A204.1 (cell line): ENCODE results near the gene S100P.

Source experiments
- FAIRE-seq: peaks from 2 replicates; lab custom pipeline; 2012; peaks lifted over from hg19 to GRCh38; lab: Jason Lieb, UNC

The S100P gene

DNA sequence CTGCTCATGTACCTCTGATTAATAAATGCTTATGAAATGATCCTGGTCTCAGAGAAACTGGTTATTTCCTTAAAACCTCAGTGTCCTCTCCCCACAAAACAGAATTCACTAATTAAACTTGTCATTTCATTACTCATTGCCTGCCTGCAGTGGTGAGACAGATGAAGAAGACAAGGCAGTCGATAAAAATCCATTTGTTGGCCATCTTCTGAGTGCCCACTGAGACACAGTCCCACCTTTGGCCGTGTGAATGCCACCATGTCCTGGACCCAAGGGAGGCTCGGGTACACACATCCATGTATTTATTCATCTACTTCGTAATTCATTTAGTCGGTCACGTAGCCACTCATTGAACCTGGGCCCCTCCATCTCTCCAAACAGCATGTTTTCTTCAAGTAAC lies 3.5 kb downstream of the S100P start:
- FAIRE-seq: no peak

DNA sequence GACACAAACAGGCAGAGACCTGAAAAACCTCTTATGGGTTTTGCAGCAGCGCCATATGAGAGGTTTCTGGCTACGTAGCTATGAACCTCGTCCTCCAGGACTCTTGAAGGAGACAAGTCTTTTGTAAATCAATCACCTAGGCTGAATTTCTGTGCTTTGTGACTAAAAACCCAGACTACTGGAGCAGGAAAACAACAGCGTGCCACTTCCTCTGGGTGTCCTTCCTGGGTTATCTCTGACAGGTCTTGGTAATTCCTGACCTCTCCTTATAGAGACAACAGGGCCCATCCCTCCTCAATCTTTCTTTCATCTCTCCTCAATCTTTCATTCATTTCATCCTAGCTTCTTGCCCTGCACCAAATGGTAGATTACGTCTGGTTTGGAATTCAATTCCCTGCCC lies 5.7 kb downstream of the S100P start:
- FAIRE-seq: no peak

DNA sequence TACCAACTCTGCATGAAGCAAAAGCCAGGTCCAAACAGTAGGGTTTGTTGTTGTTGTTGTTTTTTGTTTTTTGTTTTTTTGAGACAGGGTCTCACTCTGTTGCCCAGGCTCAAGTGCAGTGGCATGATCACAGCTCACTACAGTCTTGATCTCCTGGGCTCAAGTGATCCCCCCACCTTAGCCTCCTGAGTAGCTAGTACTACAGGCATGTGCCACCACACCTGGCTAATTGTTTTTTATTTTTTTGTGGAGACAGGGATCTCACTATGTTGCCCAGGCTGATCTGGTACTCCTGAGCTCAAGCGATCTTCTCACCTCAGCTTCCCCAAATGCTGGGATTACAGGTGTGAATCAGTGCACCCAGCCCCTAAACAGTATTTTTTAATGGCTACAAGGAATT lies 6.2 kb downstream of the S100P start:
- FAIRE-seq: no peak

DNA sequence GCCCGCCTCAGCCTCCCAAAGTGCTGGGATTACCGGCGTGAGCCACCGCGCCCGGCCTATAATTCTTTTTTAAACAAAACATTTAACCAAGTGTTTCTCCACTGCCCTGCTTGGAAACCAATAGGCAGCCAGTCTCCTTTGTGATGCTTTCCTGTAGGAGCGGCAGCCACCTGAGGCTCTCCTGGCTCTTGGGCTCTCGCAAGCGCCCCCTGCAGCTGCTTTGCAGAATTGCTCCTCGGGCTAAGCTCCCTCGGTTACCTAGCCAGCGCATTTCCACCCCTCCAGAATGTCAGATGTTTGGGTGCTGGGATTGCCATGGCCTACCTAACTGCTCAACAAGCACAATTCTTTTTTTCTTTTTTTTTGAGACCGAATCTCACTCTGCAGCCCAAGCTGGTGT lies 7.7 kb downstream of the S100P start:
- FAIRE-seq: no peak

DNA sequence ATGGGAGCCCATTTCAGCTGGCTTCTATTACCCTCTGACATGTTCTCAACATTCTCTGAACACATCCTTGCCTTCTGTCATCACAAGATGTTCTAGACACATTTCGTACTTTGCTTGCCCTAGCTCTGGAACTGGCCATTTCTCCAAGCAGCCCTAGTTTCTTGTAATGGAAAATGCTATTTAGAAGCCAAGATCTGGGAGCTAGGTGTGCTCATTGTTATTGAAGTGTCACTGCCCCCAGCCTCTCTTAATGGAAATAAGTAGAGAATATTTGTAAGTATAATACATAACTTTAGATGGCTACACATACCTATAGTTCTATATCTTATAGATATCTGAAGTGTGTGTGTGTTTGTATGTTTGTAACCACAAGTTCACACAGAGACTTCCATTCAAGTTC lies 9.1 kb downstream of the S100P start:
- no peak for FAIRE-seq

DNA sequence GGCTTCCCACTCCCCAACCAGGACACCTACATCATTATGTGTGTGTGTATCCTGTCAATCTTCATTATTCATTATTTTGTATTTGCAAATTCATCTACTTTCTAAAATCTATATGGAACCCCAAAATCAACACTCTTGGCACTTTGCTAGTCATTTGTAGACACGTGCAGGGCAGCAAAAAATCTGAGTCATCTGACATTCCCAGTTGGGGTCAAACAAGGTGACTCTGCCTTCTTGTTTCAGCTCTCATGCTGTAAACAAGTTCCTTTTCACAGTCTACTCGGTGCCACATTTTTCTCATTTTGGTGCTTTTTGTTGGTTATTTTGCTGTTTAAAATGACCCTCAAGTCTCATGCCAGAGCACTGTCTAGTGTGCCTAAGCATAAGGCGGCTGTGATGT lies 10.1 kb downstream of the S100P start:
- FAIRE-seq: no peak

DNA sequence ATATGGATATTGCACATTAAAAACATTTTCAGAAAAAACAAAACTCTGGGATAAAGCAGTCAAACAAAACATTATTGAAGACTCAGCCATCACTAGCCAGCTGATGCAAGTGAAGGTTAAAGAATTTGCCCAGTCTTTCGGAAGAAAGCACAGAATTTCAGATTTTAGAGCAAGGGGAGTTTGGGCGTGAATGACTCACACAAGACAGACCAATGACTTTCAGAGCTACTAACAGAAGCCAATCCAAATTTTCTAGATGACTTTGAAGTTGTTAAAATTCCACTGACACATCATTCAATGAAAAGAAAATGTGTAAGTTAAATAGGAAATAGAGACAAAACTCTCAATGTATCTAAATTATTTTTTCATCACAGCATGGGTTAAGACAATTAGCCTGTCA lies 12.0 kb downstream of the S100P start:
- FAIRE-seq: no peak

DNA sequence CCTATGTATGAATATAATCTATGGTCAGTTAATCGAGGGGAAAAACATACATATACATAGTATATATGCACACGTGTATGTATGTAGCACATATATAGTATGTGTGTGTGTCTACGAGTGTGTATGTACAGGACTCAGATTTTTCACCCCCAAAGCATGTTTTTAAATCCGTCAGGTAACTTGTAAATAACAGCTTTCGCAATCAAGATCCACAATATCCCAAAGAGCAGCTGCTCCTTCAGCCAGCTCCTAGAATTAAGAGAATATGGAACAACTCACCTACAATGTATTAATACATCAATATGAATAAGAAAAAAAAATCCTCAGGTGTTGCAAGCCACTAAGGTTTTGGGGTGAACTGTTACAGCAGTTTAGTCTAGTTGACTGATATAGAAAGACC lies 12.5 kb downstream of the S100P start:
- FAIRE-seq: no peak

DNA sequence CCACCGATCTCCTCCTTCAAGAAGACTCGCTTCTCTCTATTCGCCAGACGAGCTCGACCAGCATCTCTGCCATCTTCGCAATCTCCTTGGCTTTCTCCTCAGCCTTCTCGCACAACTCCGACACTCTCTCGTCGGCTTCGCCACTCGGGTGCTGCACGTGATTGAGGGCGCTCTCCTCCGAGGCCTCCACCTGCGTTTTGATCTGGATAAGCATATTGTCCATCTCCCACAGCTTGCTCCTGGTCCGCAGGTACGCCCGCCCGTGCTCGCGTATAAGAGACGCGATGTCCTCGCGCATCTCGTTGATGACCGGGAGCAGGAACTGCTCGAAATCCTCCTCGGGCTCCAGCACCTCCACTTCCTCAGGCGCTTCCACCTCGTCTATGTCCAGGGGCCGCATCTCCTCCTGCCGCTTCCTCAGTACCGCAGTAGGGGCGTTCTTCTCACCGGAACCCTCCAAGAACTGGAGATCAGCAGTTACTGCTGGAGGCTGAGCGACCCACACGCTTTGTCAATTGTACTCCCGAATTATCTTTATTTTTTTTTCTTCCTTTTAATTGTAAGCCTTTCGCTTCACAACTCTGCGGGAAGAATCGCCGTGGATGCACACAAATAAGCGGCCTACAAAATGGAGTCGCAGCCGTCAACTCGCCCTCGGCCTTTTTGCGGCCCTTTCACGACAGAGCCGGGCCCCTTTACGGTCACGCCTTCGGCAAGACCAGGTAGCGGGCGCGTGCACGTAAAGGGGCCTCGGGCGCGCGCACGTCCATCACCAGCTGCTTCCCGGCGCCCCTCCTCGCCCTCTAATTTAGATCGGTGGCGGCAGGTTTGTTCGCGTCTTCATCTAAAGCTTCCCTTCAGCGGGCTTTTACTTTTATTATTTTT lies 15.8 kb downstream of the S100P start, which contains the start of gene MRFAP1L1:
Gene MRFAP1L1, minus strand, starts transcription at position 636 of the 885 bp plus-strand sequence. Its CDS starts 236 bp downstream, at position 400.
- peak; percentile 68 for FAIRE-seq

DNA sequence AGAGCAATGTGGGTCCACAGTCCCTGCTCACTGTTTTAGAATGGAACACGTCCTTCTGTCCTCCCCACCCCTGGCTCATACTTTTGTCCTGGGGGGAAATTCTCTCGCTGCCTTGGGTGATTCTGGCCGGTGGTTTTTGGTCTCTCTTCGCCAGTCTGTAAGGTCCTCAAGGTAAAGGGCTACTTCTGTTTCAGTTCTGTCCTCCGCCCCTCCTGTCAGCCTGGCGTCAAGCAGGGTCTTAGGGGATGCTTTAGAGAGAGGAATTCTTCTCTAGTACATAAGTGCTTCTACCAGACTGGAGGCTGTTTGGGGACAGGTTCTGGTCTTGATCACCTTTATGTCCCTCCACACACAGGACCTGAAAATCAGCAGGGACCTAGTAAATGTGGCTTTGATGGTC lies 16.6 kb downstream of the S100P start:
- FAIRE-seq: no peak

DNA sequence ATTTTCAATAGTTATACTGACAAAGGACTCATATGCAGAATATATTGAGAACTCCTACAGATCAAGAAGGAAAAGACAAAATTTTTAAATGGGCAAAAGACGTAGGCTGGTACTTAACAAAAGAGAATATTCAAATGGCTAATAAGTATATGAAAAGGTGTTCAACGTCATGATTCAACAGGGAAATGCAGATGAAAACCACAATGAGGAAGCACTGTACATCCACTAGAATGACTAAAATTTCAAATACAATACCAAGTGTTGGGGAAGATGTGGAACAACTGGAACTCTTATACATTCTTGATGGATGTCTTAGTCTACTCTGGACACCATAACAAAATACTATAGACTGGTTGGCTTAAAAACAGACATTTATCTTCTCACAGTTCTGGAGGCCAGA lies 17.3 kb downstream of the S100P start:
- FAIRE-seq: no peak

DNA sequence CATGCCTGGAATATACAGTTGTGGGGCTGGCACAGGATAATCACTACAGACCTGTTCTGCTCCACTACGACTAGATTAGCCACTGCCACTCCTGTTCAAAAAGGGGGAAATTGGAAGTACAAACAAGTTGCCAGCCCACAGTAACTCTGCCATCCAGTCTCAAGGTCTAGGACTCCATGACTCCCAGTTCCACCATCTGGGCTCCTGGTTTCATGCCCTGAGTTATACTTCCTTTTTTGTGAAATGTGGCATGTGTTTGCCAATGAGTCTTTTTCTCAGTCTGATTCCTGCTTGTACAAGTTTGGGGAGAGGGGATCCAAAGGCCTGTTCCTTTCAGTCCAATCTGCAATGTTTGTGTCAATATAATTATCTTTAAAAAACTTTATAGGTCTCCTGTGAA lies 21.3 kb downstream of the S100P start:
- no peak for FAIRE-seq

DNA sequence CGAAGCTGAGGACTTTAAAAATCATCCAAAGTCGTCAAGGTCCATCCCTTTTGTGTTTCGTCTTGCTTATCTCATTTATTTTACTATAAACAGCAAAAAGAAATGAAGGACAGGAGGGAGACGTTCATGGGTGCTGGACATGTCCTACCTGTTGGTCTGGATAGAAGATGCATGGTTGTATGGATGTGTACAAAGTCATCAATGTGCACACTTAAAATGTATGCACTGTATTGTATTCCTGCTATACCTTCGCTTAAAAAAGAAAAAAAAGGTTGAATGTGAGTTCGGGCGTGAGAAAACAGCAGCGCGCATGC lies 22.0 kb downstream of the S100P start:
- no peak for FAIRE-seq

DNA sequence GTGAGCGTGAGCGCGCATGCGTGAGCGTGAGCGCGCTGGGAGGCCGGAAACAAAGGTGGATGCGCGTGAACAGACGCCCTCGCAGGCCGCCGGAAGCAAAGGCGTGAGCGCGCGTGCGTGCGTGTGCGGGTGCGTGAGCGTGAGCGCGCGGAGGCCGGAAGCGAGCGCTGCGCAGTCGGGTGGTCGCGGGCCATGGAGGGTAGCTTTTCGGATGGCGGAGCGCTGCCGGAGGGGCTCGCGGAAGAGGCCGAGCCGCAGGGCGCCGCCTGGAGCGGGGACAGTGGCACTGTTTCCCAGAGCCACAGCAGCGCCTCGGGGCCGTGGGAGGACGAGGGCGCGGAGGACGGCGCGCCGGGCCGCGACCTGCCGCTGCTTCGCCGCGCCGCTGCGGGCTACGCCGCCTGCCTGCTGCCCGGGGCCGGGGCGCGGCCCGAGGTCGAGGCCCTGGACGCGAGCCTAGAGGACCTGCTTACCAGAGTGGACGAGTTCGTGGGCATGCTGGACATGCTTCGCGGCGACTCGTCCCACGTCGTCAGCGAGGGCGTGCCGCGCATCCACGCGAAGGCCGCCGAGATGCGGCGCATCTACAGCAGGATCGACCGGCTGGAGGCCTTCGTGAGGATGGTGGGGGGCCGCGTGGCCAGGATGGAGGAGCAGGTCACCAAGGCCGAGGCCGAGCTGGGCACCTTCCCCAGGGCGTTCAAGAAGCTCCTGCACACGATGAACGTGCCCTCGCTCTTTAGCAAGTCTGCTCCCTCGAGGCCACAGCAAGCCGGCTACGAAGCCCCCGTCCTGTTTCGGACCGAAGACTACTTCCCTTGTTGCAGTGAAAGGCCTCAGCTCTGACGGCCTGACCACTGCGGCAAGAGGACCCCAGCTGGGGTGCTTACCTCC lies 22.6 kb downstream of the S100P start, which contains the start of gene BLOC1S4:
Gene BLOC1S4, plus strand, starts transcription at position 157 of the 894 bp plus-strand sequence. Its CDS starts 36 bp downstream, at position 193.
- FAIRE-seq: peak; percentile 41

DNA sequence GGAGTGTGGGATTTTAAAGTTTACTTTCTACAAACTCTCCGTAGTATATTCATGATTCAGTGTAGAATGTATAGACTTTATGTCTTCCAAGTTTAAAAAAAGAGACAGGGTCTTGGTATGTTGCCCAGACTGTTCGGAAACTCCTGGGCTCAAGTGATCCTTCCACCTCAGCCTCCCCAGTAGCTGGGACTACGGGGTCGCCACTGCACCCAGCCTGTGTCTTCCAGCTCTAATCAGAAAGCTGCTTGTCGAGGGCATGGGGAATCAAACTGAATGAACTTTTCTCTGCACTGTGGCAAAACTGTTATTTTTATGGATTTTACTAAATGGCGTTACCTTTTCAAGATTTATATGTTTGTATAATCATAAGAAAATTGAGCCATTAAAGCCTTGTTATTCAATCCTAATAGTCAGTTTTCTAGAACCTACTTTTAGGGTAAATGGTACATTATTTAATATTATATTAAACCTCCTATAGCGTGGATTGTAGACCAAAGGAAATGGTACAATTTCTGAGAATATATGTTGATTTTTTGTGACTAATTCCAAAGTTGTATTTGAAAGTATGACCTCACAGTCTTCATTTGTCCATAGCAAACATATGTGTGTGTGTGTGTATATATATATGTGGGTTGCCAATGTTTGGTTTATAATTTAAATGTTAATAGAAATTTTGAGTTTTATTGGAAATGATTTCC lies 23.4 kb downstream of the S100P start:
- no peak for FAIRE-seq

DNA sequence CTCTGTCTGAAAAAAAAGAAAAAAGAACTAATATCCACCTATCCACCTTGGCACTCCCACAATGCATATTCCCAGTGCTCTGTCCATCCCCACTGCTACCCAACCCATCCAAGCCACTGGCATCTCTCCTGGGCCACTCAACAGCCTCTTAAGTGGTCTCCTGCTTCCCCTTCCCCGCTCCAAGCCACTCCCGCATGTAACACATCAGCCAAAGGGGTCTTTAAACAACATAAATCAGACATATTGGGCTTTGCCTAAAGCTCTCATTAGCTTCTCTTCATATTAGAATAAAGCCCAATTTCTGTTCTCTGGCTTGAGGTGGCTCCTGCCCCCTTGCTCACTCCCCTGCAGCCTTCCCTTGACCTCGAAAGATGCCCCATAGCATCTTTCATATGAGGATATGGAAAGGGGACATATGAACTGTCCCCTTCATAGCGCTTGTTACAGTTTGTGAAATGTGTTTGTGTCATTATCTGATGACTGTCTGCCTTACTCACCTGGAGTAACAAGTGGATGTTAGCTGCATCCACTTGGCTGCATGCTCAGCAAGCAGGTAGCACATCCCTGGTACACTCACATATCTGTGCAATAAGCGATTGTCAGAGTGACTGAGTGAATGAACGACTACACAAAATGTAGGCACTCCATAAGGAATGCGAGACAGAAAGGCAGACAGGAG lies 25.4 kb downstream of the S100P start:
- no peak for FAIRE-seq

DNA sequence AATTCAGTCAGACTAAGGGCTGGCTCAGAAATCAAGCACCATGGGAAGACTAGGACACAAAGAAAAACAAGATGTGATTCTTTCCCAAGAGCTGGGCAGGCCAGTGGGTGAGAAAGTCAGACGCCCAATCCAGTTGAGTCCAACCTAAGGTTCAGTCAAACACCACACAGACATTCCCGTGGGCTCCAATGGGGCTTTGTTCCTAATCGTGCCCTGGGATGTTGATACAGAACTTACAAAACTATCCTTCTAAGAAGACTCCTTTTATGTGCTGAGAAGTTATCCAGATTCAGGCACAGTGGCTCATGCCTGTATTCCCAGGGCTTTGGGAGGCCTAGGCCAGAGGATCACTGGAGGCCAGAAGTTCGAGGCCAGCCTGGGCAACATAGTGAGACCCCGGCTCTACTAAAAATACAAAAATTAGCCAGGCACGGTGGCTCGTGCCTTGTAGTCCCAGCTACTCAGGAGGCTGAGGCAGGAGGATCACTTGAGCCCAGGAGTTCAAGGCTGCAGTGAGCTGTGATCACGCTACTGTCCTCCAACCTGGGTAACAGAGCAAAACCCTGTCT lies 26.0 kb downstream of the S100P start:
- FAIRE-seq: no peak

DNA sequence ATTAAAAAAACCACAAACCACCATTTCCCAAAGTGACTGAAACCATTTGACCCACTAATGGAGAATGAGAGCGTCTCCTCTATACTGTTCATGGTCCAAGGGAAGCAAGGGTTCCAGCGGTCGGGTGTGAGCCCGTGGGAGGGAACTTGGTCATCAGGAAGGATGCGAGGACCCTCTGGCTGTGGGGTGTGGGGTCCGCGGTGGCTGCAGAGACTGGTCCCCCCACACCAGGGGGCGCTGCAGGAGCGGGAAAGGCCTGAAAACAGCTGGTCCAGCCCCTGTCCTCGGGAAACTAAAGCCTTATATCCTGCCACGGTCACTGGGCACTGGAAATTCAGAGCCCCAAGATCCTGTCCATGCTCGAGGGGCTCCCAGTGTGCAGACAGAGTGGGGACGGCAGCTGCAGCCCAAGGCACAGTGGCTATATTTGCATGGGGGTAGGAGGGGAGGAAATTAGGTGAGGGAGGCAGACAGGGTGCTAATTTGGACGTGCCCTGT lies 26.6 kb downstream of the S100P start:
- FAIRE-seq: no peak

DNA sequence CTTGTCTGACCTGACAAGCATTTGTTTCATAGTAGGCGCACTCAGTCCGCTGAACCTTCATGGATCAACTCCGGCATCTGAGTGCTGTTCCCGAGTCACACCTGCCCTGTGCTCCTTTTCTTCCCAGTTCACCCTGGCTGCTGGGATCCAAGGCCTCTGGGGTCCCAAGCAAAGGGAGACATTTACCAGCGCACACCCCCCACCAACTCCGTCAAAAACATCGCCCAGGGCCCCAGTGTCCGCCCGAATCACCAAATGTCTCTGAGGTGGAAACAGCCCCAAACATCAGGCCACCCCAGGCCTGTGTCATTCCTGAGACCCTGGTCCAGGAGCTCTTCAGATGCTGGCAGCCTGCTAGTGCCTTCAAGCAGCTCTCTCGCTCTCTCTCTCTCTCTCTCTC lies 27.4 kb downstream of the S100P start:
- no peak for FAIRE-seq

DNA sequence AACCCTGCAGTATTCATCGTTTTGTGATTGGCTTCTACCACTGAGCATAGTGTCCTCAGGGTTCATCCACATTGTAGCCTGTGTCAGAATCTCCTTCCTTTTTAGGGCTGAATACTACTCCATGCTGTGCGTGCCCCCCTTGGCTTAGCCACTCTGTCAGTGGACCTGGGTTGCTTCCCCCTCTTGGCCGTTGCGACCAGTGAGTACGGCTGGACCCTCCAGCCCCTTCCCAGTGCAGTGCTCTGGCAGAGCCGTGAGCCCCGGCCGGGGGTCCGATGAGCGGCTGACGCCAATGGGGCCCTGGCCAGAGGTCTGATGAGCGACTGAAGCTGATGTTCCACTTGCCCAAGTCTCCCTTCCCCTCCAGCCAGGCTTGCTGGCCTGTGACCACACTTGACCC lies 29.2 kb downstream of the S100P start:
- no peak for FAIRE-seq

DNA sequence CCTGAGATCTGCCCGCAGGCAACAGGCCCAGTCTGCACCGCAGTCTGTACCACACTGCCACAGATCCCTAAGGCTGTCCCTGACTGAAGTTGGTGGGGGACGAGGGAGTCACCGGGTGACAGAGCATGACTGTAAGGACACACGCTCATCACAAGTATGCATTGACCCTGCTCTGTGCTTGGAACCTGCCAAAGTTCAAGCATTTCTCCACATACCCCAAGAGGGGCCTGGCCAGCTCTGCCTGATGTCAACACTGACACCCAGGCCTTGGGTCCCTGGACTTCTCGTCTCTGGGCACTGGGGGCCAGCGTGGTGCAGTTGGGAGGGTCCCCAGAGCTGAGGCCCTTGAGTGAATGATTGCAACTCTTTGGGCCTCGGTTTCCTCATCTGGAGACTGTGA lies 30.2 kb downstream of the S100P start:
- FAIRE-seq: no peak
